GM12878 (cell line): ENCODE measurements around the gene RPGRIP1L. TPM values are rescaled to one million over a fixed set of nuclear protein-coding genes. Genes with fewer than 3 reads are reported as not detected.

Source experiments
- ATAC-seq: fragments of 200-7000 bp; cut with Tn5 transposase; 3 replicates; pipeline ENCODE4 v1.9.1; 2020; ENCODE audit warnings: mild to moderate bottlenecking, moderate library complexity
- BruUV-seq: library from RNA; stranded (reverse); fragments of 400-500 nt; replicated peaks from 2 replicates; lab custom pipeline; 2021; lab: Mats Ljungman, UMichigan
- CTCF ChIA-PET: fragments of 300-600 bp; sonication (Branson Sonifier 250); formaldehyde crosslinking; extraction: SDS; loops from one replicate; lab custom pipeline; 2021; ENCODE audit warnings: inconsistent platforms; lab: Yijun Ruan, JAX
- POLR2A ChIA-PET: fragments of 350-600 bp; formaldehyde crosslinking; extraction: SDS; loops from one replicate; lab custom pipeline; 2021; ENCODE audit warnings: inconsistent platforms; lab: Charles Lee
- RAD21 ChIA-PET: fragments of 300-600 bp; sonication (Branson Sonifier 250); formaldehyde crosslinking; loops from one replicate; lab custom pipeline; 2023; ENCODE audit warnings: antibody characterized with exemption; ENCODE audit not compliant: unreplicated experiment; lab: Charles Lee
- SMC1A ChIA-PET: fragments of 300-600 bp; sonication (Branson Sonifier 250); formaldehyde crosslinking; loops from one replicate; lab custom pipeline; 2023; ENCODE audit not compliant: unreplicated experiment, uncharacterized antibody; lab: Charles Lee
- DNase-seq: peaks from one replicate; pipeline ENCODE4 v3.0.0-alpha.2; 2011; ENCODE audit warnings: low read depth, low spot score
- FAIRE-seq: peaks from 3 replicates; lab custom pipeline; 2011; peaks lifted over from hg19 to GRCh38; lab: Jason Lieb, UNC
- H2AFZ ChIP-seq: 2 replicates; pipeline ENCODE4 v1.6.0; 2011; ENCODE audit warnings: low read depth, low read length, control low read depth; ENCODE audit not compliant: control insufficient read depth
- H3K27ac ChIP-seq: 2 replicates; pipeline ENCODE4 v1.5.1; 2011; ENCODE audit warnings: control low read depth; ENCODE audit not compliant: control insufficient read depth, insufficient read depth
- H3K27me3 ChIP-seq, 2 experiments: replicated peaks in 1 of 2; 2 replicates each; pipeline versions ENCODE4 v1.6.0 to v1.6.1; 2011; ENCODE audit warnings: low read length in 1 of 2; ENCODE audit not compliant: control insufficient read depth in 2 of 2, insufficient read depth in 2 of 2
- H3K36me3 ChIP-seq, 2 experiments: 2 replicates each; pipeline ENCODE4 v1.5.1; 2011; ENCODE audit warnings: low read length in 1 of 2; ENCODE audit not compliant: control insufficient read depth in 2 of 2, insufficient read depth in 2 of 2
- H3K4me1 ChIP-seq: 2 replicates; pipeline ENCODE4 v1.6.1; 2011; ENCODE audit warnings: mild to moderate bottlenecking, low read length, moderate library complexity, mixed read lengths; ENCODE audit not compliant: control insufficient read depth, insufficient read depth
- H3K4me2 ChIP-seq: 2 replicates; pipeline ENCODE4 v1.6.0; 2011; ENCODE audit warnings: control low read depth; ENCODE audit not compliant: control insufficient read depth, insufficient read depth
- H3K4me3 ChIP-seq: fragments of 200-600 bp; sonication (generic); 2 replicates; pipeline ENCODE4 v1.5.1; 2016
- H3K79me2 ChIP-seq: 2 replicates; pipeline ENCODE4 v1.6.0; 2011; ENCODE audit warnings: low read length; ENCODE audit not compliant: control insufficient read depth, insufficient read depth
- H3K9ac ChIP-seq: 2 replicates; pipeline ENCODE4 v1.8.0; 2011; ENCODE audit warnings: low read length, control low read depth, mixed read lengths; ENCODE audit not compliant: control insufficient read depth, insufficient read depth
- H3K9me3 ChIP-seq: replicated peaks from 3 replicates; pipeline ENCODE4 v1.5.1; 2011; ENCODE audit warnings: mild to moderate bottlenecking, low read length; ENCODE audit not compliant: control insufficient read depth, insufficient read depth
- H4K20me1 ChIP-seq: 2 replicates; pipeline ENCODE4 v1.6.0; 2011; ENCODE audit not compliant: control insufficient read depth, insufficient read depth
- CEBPB ChIP-seq, 2 experiments: fragments of 150-350 bp in 1 of 2; IDR thresholded peaks; 2 replicates each; pipeline ENCODE4 v1.6.1; 2012 to 2014; ENCODE audit warnings: low read depth in 2 of 2, low read length in 2 of 2, borderline replicate concordance in 1 of 2, inconsistent platforms in 1 of 2
- GATAD2B ChIP-seq: fragments of 450-650 bp; conservative IDR thresholded peaks from 2 replicates; pipeline ENCODE4 v1.6.1; 2017; ENCODE audit warnings: low read depth, mild to moderate bottlenecking, moderate library complexity
- IKZF1 ChIP-seq: fragments of 450-650 bp; conservative IDR thresholded peaks from 2 replicates; pipeline ENCODE4 v1.6.1; 2017; ENCODE audit warnings: antibody characterized with exemption, mild to moderate bottlenecking
- IKZF2 ChIP-seq, 2 experiments: fragments of 450-650 bp; IDR thresholded peaks; 2 replicates each; pipeline ENCODE4 v1.6.1; 2017; ENCODE audit warnings: mild to moderate bottlenecking in 2 of 2, moderate library complexity in 2 of 2
- MTA2 ChIP-seq: fragments of 450-650 bp; IDR thresholded peaks from 2 replicates; pipeline ENCODE4 v1.6.1; 2016; ENCODE audit warnings: low read depth, mild to moderate bottlenecking, moderate library complexity
- ZBTB11 ChIP-seq: fragments of 450-650 bp; formaldehyde crosslinking; IDR thresholded peaks from 2 replicates; pipeline ENCODE4 v1.5.0; 2022; ENCODE audit warnings: mild to moderate bottlenecking, missing genetic modification characterization
- ZNF592 ChIP-seq: fragments of 450-650 bp; IDR thresholded peaks from 2 replicates; pipeline ENCODE4 v1.6.1; 2017; ENCODE audit warnings: mild to moderate bottlenecking, moderate library complexity
- in situ Hi-C: fragments of 300-500 bp; cut with MboI; formaldehyde crosslinking; loops from 9 replicates; pipeline ENCODE4 v1.14.3; 2018; ENCODE audit warnings: mixed read lengths
- intact Hi-C: fragments of 100-400 bp; cut with micrococcal nuclease; formaldehyde crosslinking; loops from one replicate; pipeline ENCODE4 v1.14.2; 2022; ENCODE audit not compliant: unreplicated experiment
- polyA plus RNA-seq, 11 experiments: library from polyadenylated mRNA; depleted of rRNA in 4 of 11; unstranded in 6 of 11; stranded (reverse) in 5 of 11; fragments of >200 nt; fragmentation: Nextera tagmentation in 4 of 11; fragmentation: Illumina TruSeq in 1 of 11; extraction: Ambion mirVana in 4 of 11; extraction: Trizol in 1 of 11; gene quantifications; 1 replicate in 1 of 11; 2 replicates in 10 of 11; pipeline versions ENCODE4 v1.2.1 to v1.2.3, GENCODE V29; 2011 to 2016; ENCODE audit warnings: inconsistent platforms in 2 of 11, missing spikeins in 2 of 11, low read depth in 1 of 11
- total RNA-seq, 4 experiments: library from RNA; depleted of rRNA in 3 of 4; stranded (reverse); fragments of >200 nt in 3 of 4; fragmentation: Illumina TruSeq in 1 of 4; extraction: Trizol in 1 of 4; gene quantifications; 2 replicates each; pipeline versions ENCODE4 v1.2.1 to v1.2.3, GENCODE V29; 2013 to 2021

RPGRIP1L gene
- total and polyA plus RNA-seq, 10 of the 15 experiments (the other 5 are each of a cell fraction or from before 2014, with no cell fraction given) = 3.5 to 9.6 (median 4.4) TPM

GRCh38 chr16:53740476-53740875, 36.8 kb upstream of the RPGRIP1L start:
- DNase-seq (no peak), FAIRE-seq (no peak), ATAC-seq (no peak)
- POLR2A ChIA-PET = no interaction called here
- Histone ChIP-seq H3K36me3 (no peaks in the 10 kb centered on the region), H3K4me3 (no peak overlapping the region), H4K20me1 (no peaks in the 10 kb centered on the region), H3K79me2 (no peaks in the 10 kb centered on the region; the same call in 1 of the 2 replicates), H3K9me3 (no peaks in the 10 kb centered on the region), H3K4me1 (peaks cover 4% of the 10 kb centered on the region), H2AFZ (no peak overlapping the region), H3K4me2 (no peak overlapping the region), H3K27me3 (no peaks in the 10 kb centered on the region), H3K27ac (no peak overlapping the region), H3K9ac (no peak overlapping the region)
- intact Hi-C loops = no loop called here
- TF ChIP-seq MTA2 (no peak), ZNF592 (no peak), IKZF1 (no peak), IKZF2 (IDR thresholded peaks at IDR 0.05) (no peak), ZBTB11 (CRISPR knock-in tag) (no peak), CEBPB (IDR thresholded peaks at IDR 0.05; ENCODE audit: borderline replicate concordance in 1 of 2, low read depth in 2 of 2, low read length in 2 of 2) (no peak), GATAD2B (no peak)
- SMC1A ChIA-PET = interaction anchor here (1.0 to 5.1 kb wide), 2 partner anchors 13 to 138 kb away, joined by 3 to 28 read pairs; no protein-coding TSS in a partner anchor
- in situ Hi-C loops = no loop called here
- BruUV-seq = no TSS peak
- RAD21 ChIA-PET = no interaction called here
- CTCF ChIA-PET = no interaction called here
